KMS-11 (cell line): ENCODE measurements around the gene PKD1.

Experiments used
- H2AFZ ChIP-seq: fragments of 200-600 bp; sonication (generic); 2 replicates; pipeline ENCODE4 v1.6.1; 2016; ENCODE audit warnings: antibody characterized with exemption, mixed run types, low read depth
- H3K27ac ChIP-seq: fragments of 200-600 bp; sonication (generic); 2 replicates; pipeline ENCODE4 v1.6.1; 2016; ENCODE audit warnings: mild to moderate bottlenecking, mixed run types
- H3K27me3 ChIP-seq: fragments of 200-600 bp; sonication (generic); 2 replicates; pipeline ENCODE4 v1.6.1; 2017; ENCODE audit warnings: mild to moderate bottlenecking, low read depth, mixed run types, moderate library complexity; ENCODE audit not compliant: insufficient read depth
- H3K36me3 ChIP-seq: fragments of 200-600 bp; sonication (generic); 2 replicates; pipeline ENCODE4 v1.6.1; 2017; ENCODE audit warnings: mild to moderate bottlenecking, mixed run types; ENCODE audit not compliant: insufficient read depth
- H3K4me1 ChIP-seq: fragments of 200-600 bp; sonication (generic); 2 replicates; pipeline ENCODE4 v1.6.1; 2016; ENCODE audit warnings: mild to moderate bottlenecking, low read depth, mixed run types; ENCODE audit not compliant: poor library complexity, severe bottlenecking
- H3K4me2 ChIP-seq: fragments of 200-600 bp; sonication (generic); 2 replicates; pipeline ENCODE4 v1.7.0; 2016; ENCODE audit warnings: mild to moderate bottlenecking, mixed run types
- H3K4me3 ChIP-seq: fragments of 200-600 bp; sonication (generic); IDR thresholded peaks from 2 replicates; pipeline ENCODE4 v1.6.1; 2017; ENCODE audit warnings: low read depth, low read length, mixed read lengths; ENCODE audit not compliant: insufficient read depth
- H3K79me2 ChIP-seq: fragments of 200-600 bp; sonication (generic); 2 replicates; pipeline ENCODE4 v1.6.1; 2016; ENCODE audit warnings: low read depth, mixed run types; ENCODE audit not compliant: insufficient read depth
- H3K9ac ChIP-seq: fragments of 200-600 bp; sonication (generic); 2 replicates; pipeline ENCODE4 v1.6.1; 2016; ENCODE audit warnings: mild to moderate bottlenecking, mixed run types
- H4K20me1 ChIP-seq: fragments of 200-600 bp; sonication (generic); 2 replicates; pipeline ENCODE4 v1.6.1; 2016; ENCODE audit warnings: mild to moderate bottlenecking, mixed run types; ENCODE audit not compliant: insufficient read depth
- TF ChIP-seq, protein P1 (sequence below): fragments of 200-600 bp; sonication (generic); conservative IDR thresholded peaks from 2 replicates; pipeline ENCODE4 v1.6.1; 2017; ENCODE audit warnings: low read depth, mild to moderate bottlenecking, antibody characterized with exemption, low read length, moderate library complexity, mixed read lengths

PKD1 gene

DNA sequence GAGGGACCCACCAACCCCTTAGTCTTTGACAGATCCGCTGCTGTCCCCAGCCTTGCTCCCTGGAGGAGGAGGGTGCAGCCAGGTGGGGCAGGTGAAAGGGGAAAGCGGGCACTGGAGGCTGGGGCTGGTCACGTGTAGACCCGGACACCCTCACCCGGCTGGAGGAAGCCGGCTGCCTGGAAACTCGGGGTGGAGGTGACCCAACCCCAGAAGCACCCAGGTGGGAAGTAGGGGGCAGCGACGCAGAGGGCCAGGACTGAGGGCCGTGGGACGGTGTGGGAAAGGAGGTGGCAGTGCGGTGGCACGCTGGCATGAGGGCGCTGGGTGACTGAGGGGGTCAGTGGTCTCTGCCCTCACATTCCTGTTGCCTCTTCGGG lies 22.6 kb upstream of the PKD1 start:
- H3K9ac ChIP-seq = no peak overlapping the region
- H3K4me2 ChIP-seq = no peak overlapping the region
- H3K27me3 ChIP-seq = no peaks in the 10 kb centered on the region
- no peak overlapping the region for H3K4me3 ChIP-seq
- H2AFZ ChIP-seq = no peak overlapping the region
- H3K27ac ChIP-seq = no peak overlapping the region
- peaks cover 21% of the 10 kb centered on the region for H3K4me1 ChIP-seq
- peaks cover 83% of the 10 kb centered on the region for H3K79me2 ChIP-seq
- H3K36me3 ChIP-seq = peaks cover 7% of the 10 kb centered on the region; the same call in 1 of the 2 replicates
- TF ChIP-seq, protein P1, sequence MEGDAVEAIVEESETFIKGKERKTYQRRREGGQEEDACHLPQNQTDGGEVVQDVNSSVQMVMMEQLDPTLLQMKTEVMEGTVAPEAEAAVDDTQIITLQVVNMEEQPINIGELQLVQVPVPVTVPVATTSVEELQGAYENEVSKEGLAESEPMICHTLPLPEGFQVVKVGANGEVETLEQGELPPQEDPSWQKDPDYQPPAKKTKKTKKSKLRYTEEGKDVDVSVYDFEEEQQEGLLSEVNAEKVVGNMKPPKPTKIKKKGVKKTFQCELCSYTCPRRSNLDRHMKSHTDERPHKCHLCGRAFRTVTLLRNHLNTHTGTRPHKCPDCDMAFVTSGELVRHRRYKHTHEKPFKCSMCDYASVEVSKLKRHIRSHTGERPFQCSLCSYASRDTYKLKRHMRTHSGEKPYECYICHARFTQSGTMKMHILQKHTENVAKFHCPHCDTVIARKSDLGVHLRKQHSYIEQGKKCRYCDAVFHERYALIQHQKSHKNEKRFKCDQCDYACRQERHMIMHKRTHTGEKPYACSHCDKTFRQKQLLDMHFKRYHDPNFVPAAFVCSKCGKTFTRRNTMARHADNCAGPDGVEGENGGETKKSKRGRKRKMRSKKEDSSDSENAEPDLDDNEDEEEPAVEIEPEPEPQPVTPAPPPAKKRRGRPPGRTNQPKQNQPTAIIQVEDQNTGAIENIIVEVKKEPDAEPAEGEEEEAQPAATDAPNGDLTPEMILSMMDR = no peak
- peaks cover 10% of the 10 kb centered on the region; the same call in 1 of the 2 replicates for H4K20me1 ChIP-seq

DNA sequence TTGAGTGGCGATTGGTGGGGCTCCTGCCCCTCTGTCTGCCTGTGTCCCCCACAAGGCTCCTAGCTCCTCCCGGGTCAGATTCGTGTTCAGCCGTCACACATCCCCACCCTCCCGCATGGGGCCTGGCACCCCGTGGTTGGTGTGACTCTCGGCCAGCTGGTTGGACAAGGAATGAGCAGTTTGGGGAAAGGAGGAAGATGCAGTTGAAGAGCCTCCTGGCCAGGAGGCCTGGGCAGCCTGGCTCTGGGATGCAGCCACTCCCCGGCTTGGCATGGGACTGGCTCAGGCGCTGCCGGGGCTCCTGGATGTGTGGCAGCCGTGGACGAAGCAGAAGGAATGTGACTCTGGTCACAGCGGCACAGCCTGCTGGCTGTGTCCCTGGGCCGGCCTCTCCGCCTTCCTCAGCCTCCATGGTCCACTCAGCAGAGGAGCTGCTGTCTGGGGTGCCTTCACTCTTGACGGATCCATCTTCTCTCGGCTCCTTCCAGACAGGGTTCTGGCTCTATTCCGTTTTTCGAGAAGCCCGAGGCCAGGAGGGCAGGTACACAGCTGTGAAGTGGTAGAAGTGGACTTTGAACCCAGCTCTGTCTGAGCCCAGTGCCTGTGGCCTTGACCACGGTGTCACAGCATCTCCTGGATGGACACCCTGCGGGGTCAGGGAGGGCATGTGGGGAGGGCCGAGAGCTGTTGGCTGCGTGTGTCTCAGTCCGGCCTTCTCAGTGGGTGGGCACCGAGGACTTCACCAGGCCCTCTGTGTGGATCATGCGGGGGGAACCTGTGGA lies 22.0 kb upstream of the PKD1 start:
- TF ChIP-seq, protein P1 = no peak
- H4K20me1 ChIP-seq = peaks cover 15% of the 10 kb centered on the region; the same call in 1 of the 2 replicates
- peak overlapping the region; percentile 100; the same call in 1 of the 2 replicates for H3K4me2 ChIP-seq
- peaks cover 27% of the 10 kb centered on the region for H3K4me1 ChIP-seq
- peaks cover 84% of the 10 kb centered on the region for H3K79me2 ChIP-seq
- no peak overlapping the region for H3K27ac ChIP-seq
- H3K27me3 ChIP-seq = no peaks in the 10 kb centered on the region
- no peak overlapping the region for H3K4me3 ChIP-seq
- H3K36me3 ChIP-seq = peaks cover 7% of the 10 kb centered on the region; the same call in 1 of the 2 replicates
- H2AFZ ChIP-seq = no peak overlapping the region
- no peak overlapping the region; the same call in 1 of the 2 replicates for H3K9ac ChIP-seq

DNA sequence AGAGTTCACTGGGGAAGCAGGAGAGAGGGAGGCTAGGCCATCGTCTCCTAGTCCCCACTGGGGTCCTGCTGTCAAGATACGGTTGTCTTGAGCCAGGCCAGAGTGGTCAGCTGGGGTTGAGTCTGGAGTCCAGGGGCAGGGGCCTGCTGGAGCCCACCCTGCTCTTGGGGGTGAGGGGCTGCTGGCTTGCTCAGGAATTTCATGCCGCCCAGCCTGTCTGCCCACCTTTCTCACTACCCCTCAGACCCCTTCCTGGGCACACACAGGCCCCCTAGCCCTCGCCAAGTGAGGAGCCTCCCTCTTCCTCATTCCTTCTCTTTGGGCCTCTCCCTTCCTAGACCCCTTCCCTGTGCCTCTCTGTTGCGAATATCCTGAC lies 21.1 kb upstream of the PKD1 start:
- H3K27ac ChIP-seq = no peak overlapping the region
- H3K9ac ChIP-seq = no peak overlapping the region; the same call in 1 of the 2 replicates
- H2AFZ ChIP-seq = no peak overlapping the region
- H3K36me3 ChIP-seq = peaks cover 7% of the 10 kb centered on the region; the same call in 1 of the 2 replicates
- H4K20me1 ChIP-seq = peaks cover 23% of the 10 kb centered on the region; the same call in 1 of the 2 replicates
- no peaks in the 10 kb centered on the region for H3K27me3 ChIP-seq
- TF ChIP-seq, protein P1 = no peak
- peak overlapping the region; percentile 56 for H3K4me3 ChIP-seq
- peaks cover 35% of the 10 kb centered on the region for H3K4me1 ChIP-seq
- H3K4me2 ChIP-seq = peak overlapping the region; percentile 100
- peaks cover 76% of the 10 kb centered on the region for H3K79me2 ChIP-seq

DNA sequence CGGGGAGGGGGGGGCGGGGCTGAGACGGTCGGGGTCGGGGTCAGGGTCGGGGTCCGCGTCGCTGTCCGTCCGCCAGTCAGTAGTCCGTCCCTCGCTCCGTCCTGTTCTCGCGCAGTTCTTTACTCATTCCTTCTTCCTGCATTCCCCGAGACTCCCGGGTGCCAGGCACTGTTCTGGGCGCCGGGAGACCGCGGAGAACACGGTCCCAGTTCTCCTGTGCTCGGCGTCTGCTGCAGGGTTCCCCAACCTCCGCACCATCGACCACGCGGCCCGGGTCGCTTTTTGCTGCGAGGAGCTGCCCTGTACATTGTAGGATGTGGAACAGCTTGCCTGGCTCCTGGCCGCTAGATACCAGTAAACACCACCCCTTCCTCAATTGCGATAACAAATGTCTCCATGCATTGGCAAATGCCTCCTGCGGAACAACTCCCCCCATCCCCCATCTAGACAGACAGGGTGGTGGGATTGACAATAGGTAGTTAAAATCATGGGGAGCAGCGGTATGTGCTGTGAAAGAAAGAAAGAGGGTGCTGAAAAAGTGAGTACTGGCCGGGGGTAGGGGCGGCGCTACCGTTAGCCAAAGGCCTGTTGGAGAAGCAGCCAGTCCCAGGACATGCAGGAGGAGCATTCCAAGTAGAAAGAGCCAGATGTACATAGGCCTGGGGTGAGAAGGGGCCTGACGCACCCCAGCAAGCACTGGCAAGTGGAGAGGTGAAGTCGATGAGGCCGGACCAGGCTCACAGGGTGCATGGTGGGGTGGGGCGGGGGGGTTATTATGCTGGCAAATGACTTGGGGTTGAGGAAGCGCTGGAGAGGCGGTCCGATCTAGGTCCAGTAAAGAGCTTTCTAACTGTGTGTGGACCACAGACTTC lies 20.5 kb upstream of the PKD1 start:
- Histone ChIP-seq H3K27me3 (no peaks in the 10 kb centered on the region), H4K20me1 (peaks cover 28% of the 10 kb centered on the region), H3K4me1 (peaks cover 41% of the 10 kb centered on the region), H3K36me3 (peaks cover 7% of the 10 kb centered on the region; the same call in 1 of the 2 replicates), H3K4me3 (peak overlapping the region; percentile 56), H3K27ac (peak overlapping the region; percentile 5; the same call in 1 of the 2 replicates), H3K79me2 (peaks cover 69% of the 10 kb centered on the region), H3K9ac (peak overlapping the region; percentile 69), H3K4me2 (peak overlapping the region; percentile 100), H2AFZ (no peak overlapping the region)
- TF ChIP-seq, protein P1 = no peak
